ENCODE results near the gene PAX1. TPM values are rescaled to one million over a fixed set of nuclear protein-coding genes. Genes with fewer than 3 reads are reported as not detected.

Gene PAX1
- total and polyA plus RNA-seq, 2 of the 13 experiments (the other 11 are each of a cell fraction or from before 2014, with no cell fraction given), result not detected

- TF ChIP-seq THAP7 (CRISPR knock-in tag; IDR thresholded peaks at IDR 0.05), result no peak
- peak; percentile 26; the same call in 1 of the 2 replicates for TF ChIP-seq REPIN1 (CRISPR knock-in tag; IDR thresholded peaks at IDR 0.05; ENCODE audit: borderline replicate concordance, low read depth)
- 0 out of 2 replicates have a peak, but pooled peaks have one; percentile 44 for TF ChIP-seq ZNF556 (CRISPR knock-in tag; IDR thresholded peaks at IDR 0.05; ENCODE audit: borderline replicate concordance)
- peak; percentile 51; the same call in 1 of the 2 replicates for TF ChIP-seq RCOR2 (CRISPR knock-in tag; IDR thresholded peaks at IDR 0.05)
- TF ChIP-seq NFKB2 (CRISPR knock-in tag; IDR thresholded peaks at IDR 0.05; ENCODE audit: borderline replicate concordance), result peak; percentile 33; the same call in 1 of the 2 replicates
- 0 out of 2 replicates have a peak, but pooled peaks have one; percentile 24 for TF ChIP-seq ZSCAN29 (CRISPR knock-in tag; conservative IDR thresholded peaks at IDR 0.05)
- peak; percentile 77; the same call in 1 of the 2 replicates for TF ChIP-seq ZNF501 (CRISPR knock-in tag; IDR thresholded peaks at IDR 0.05)
- peak; percentile 49; the same call in 1 of the 2 replicates for TF ChIP-seq ZFP91 (CRISPR knock-in tag; IDR thresholded peaks at IDR 0.05; ENCODE audit: borderline replicate concordance)
- peak; percentile 77; the same call in 1 of the 2 replicates for TF ChIP-seq ZNF503 (CRISPR knock-in tag; IDR thresholded peaks at IDR 0.05)
- TF ChIP-seq LCORL (IDR thresholded peaks at IDR 0.05), result no peak
- 0 out of 2 replicates have a peak, but pooled peaks have one; percentile 16 for TF ChIP-seq LCORL (CRISPR knock-in tag; IDR thresholded peaks at IDR 0.05)
- TF ChIP-seq GATA4 (IDR thresholded peaks at IDR 0.05; ENCODE audit: borderline replicate concordance, low read depth), result peak; percentile 44; the same call in 1 of the 2 replicates
- TF ChIP-seq HNF1A (IDR thresholded peaks at IDR 0.05; ENCODE audit: low read depth), result no peak
- TF ChIP-seq HNF1A (CRISPR knock-in tag; IDR thresholded peaks at IDR 0.05; ENCODE audit: borderline replicate concordance), result peak; percentile 74; the same call in 1 of the 2 replicates
- peak; percentile 98 for TF ChIP-seq RERE (CRISPR knock-in tag; IDR thresholded peaks at IDR 0.05; ENCODE audit: low read depth)
Observed at GRCh38 chr20:21767739-21768223, 62.3 kb downstream of the PAX1 start (continued).

Measured in HepG2 (cell line).